ENCODE measurements around the gene TDP2. TPM values are rescaled to one million over a fixed set of nuclear protein-coding genes. Genes with fewer than 3 reads are reported as not detected.

The TDP2 gene
- total and polyA plus RNA-seq, 9 of the 15 experiments (the other 6 are each of a cell fraction or from before 2014, with no cell fraction given): 27.7 to 60.1 (median 31.8) TPM

- no peak for TF ChIP-seq BRF2 (IDR thresholded peaks at IDR 0.05; ENCODE audit: borderline replicate concordance, insufficient read depth, insufficient read length)
- TF ChIP-seq GABPB1 (CRISPR knock-in tag; IDR thresholded peaks at IDR 0.05): no peak
- peak; percentile 61 for TF ChIP-seq TEAD2 (tag; IDR thresholded peaks at IDR 0.05)
- TF ChIP-seq GTF2B (IDR thresholded peaks at IDR 0.05; ENCODE audit: extremely low read depth, insufficient read length): no peak
- peak; percentile 61; the same call in 1 of the 2 replicates for TF ChIP-seq KLF13 (tag; IDR thresholded peaks at IDR 0.05; ENCODE audit: borderline replicate concordance, low read depth)
- TF ChIP-seq HBP1 (CRISPR knock-in tag; IDR thresholded peaks at IDR 0.05): no peak
- TF ChIP-seq RBM17 (IDR thresholded peaks at IDR 0.05; ENCODE audit: borderline replicate concordance, low read depth, low read length): no peak
- TF ChIP-seq IRF9 (tag; IDR thresholded peaks at IDR 0.05): no peak
- TF ChIP-seq TRIM25 (IDR thresholded peaks at IDR 0.05; ENCODE audit: borderline replicate concordance): no peak
- no peak for TF ChIP-seq SMARCE1 (IDR thresholded peaks at IDR 0.05)
- TF ChIP-seq POLR2G (IDR thresholded peaks at IDR 0.05; ENCODE audit: low read depth, low read length): no peak
- no peak for TF ChIP-seq SPI1 (IDR thresholded peaks at IDR 0.05; ENCODE audit: borderline replicate concordance, low read depth, low read length)
- TF ChIP-seq BCL6 (CRISPR knock-in tag; IDR thresholded peaks at IDR 0.05): no peak
- TF ChIP-seq STAG1 (CRISPR knock-in tag; IDR thresholded peaks at IDR 0.05; ENCODE audit: borderline replicate concordance): no peak
- peak; percentile 89 for TF ChIP-seq NFE2 (IDR thresholded peaks at IDR 0.05; ENCODE audit: low read depth)
- no peak for TF ChIP-seq ZNF232 (CRISPR knock-in tag; IDR thresholded peaks at IDR 0.05)
- no peak for TF ChIP-seq ZNF740 (CRISPR knock-in tag; IDR thresholded peaks at IDR 0.05)
- no peak for TF ChIP-seq ZNF740 (tag; IDR thresholded peaks at IDR 0.05)
Observed at GRCh38 chr6:24658573-24659560, 7.8 kb downstream of the TDP2 start (continued).
